H1 (cell line): Measurements from ENCODE around the gene KRTAP12-3. TPM values are rescaled to one million over a fixed set of nuclear protein-coding genes. Genes with fewer than 3 reads are reported as not detected.

Experiments
- RNF2 ChIP-seq: fragments of 200-900, 300-1000 bp; sonication (generic); IDR thresholded peaks from 2 replicates; pipeline ENCODE4 v1.7.1; 2016; ENCODE audit warnings: borderline replicate concordance, low read depth, mild to moderate bottlenecking, antibody characterized with exemption, low read length; ENCODE audit not compliant: poor library complexity, severe bottlenecking; ENCODE audit errors: missing control alignments
- SIN3A ChIP-seq, 2 experiments: IDR thresholded peaks in 1 of 2; conservative IDR thresholded peaks in 1 of 2; 2 replicates each; pipeline ENCODE4 v1.6.1; 2011 to 2012; ENCODE audit warnings: low read length in 2 of 2, improper control_type of control experiment in 1 of 2, low read depth in 1 of 2, mild to moderate bottlenecking in 1 of 2
- polyA plus RNA-seq, 7 experiments: library from polyadenylated mRNA; depleted of rRNA in 3 of 7; stranded (reverse) in 5 of 7; unstranded in 2 of 7; fragments of >200 nt in 5 of 7; fragments of 200-250 nt in 2 of 7; gene quantifications; 1 replicate in 5 of 7; 2 replicates in 1 of 7; 4 replicates in 1 of 7; pipeline versions ENCODE4 v1.2.1 to v1.2.3, GENCODE V29; 2011 to 2013; ENCODE audit warnings: missing spikeins in 2 of 7, mixed read lengths in 2 of 7
- total RNA-seq: library from RNA; stranded (reverse); fragmentation: NEBNext Ultra II Directional; extraction: Animal tissue kit (Norgen Biotek cat#: 25700); gene quantifications from 2 replicates; pipeline ENCODE4 v1.2.1, GENCODE V29; 2021

KRTAP12-3 gene
- total and polyA plus RNA-seq, 2 of the 8 experiments (the other 6 are each of a cell fraction or from before 2014, with no cell fraction given): not detected

GRCh38 chr21:44706026-44706705 lies 48.4 kb downstream of the KRTAP12-3 start (continued):
- TF ChIP-seq SIN3A (conservative IDR thresholded peaks at IDR 0.05 in 1 of 2, IDR thresholded peaks at IDR 0.05 in 1 of 2; ENCODE audit: low read depth in 1 of 2, low read length in 2 of 2) (no peak), RNF2 (no peak)
